Heart left ventricle (tissue), 16 donors: ENCODE data around the gene KIFAP3. TPM values are rescaled to one million over a fixed set of nuclear protein-coding genes. Genes with fewer than 3 reads are reported as not detected.

Experiments used
- ATAC-seq, 4 donors: fragments of 200-7000 bp; cut with Tn5 transposase; one replicate each; pipeline ENCODE4 v1.9.1; 2020 to 2022; ENCODE audit warnings: moderate library complexity in 4 of 4, mild to moderate bottlenecking in 3 of 4, moderate number of reproducible peaks in 1 of 4
- DNase-seq, 5 donors: peaks; one replicate each; pipeline ENCODE4 v3.0.0-alpha.2; 2020
- H3K27ac ChIP-seq, 12 donors: fragments of 200-600 bp; sonication (generic) in 4 of 12; one replicate each; pipeline versions ENCODE4 v1.5.0 to v1.8.0; 2016 to 2022; ENCODE audit warnings: mild to moderate bottlenecking in 2 of 12
- H3K27me3 ChIP-seq, 9 donors: fragments of 200-600 bp; sonication (generic) in 2 of 9; one replicate each; pipeline versions ENCODE4 v1.5.1 to v1.8.0; 2016 to 2022; ENCODE audit warnings: mild to moderate bottlenecking in 3 of 9
- H3K36me3 ChIP-seq, 9 donors: fragments of 200-600 bp; sonication (generic) in 2 of 9; one replicate each; pipeline versions ENCODE4 v1.5.0 to v1.8.0; 2018 to 2022; ENCODE audit warnings: mild to moderate bottlenecking in 2 of 9
- H3K4me1 ChIP-seq, 12 donors: fragments of 200-600 bp; sonication (generic) in 4 of 12; one replicate each; pipeline versions ENCODE4 v1.5.0 to v1.8.0; 2016 to 2022; ENCODE audit warnings: mild to moderate bottlenecking in 3 of 12
- H3K4me3 ChIP-seq, 12 donors: fragments of 200-600 bp; sonication (generic) in 4 of 12; one replicate each; pipeline versions ENCODE4 v1.5.0 to v1.8.0; 2017 to 2022; ENCODE audit warnings: mild to moderate bottlenecking in 9 of 12, moderate library complexity in 4 of 12
- H3K9me3 ChIP-seq, 12 donors: fragments of 200-600 bp; sonication (generic) in 4 of 12; one replicate each; pipeline versions ENCODE4 v1.5.0 to v1.8.0; 2016 to 2022; ENCODE audit warnings: mild to moderate bottlenecking in 1 of 12
- CTCF ChIP-seq, 12 donors: fragments of 200-600 bp; sonication (generic) in 4 of 12; IDR thresholded peaks; one replicate each; pipeline versions ENCODE4 v1.5.0 to v1.8.0; 2018 to 2022; ENCODE audit warnings: antibody characterized with exemption in 12 of 12, mild to moderate bottlenecking in 5 of 12
- POLR2A ChIP-seq, 2 donors: fragments of 450-650 bp; IDR thresholded peaks; one replicate each; pipeline ENCODE4 v1.6.1; 2017; ENCODE audit warnings: antibody characterized with exemption in 2 of 2, mild to moderate bottlenecking in 2 of 2, moderate library complexity in 2 of 2
- WGBS, 4 donors: extraction: QIAGEN DNeasy Blood & Tissue Kit in 2 of 4; methylation state at CpG; one replicate each; pipeline versions ENCODE4 v1.1.5 to v1.1.7; 2013 to 2018; 5-methylcytosine and 5-hydroxymethylcytosine counted together
- intact Hi-C, 10 donors: fragments of 100-400 bp; cut with DNase I; formaldehyde crosslinking; loops; one replicate each; pipeline versions ENCODE4 v1.11.1 to v1.14.2; 2022
- polyA plus RNA-seq, 2 donors: library from polyadenylated mRNA; stranded (reverse); fragments of 200-250 nt; gene quantifications; one replicate each; pipeline ENCODE4 v1.2.3, GENCODE V29; 2013
- total RNA-seq, 9 donors: library from RNA; depleted of rRNA in 2 of 9; stranded (reverse); fragments of >200 nt in 2 of 9; fragmentation: NEBNext Ultra II Directional in 3 of 9; extraction: Animal tissue kit (Norgen Biotek cat#: 25700) in 3 of 9; gene quantifications; one replicate each; pipeline versions ENCODE4 v1.1.0 to v1.2.4, GENCODE V29; 2016 to 2023
- donor health status: ischemic (EF 13 %, LVEDD 7.1; RV severe dilation, severe dysfunction).
- donor health status: healthy with polysubstance abuse.
- donor health status: DM: no; HTN: yes; CAD: no.
- donor health status: DM: no; HTN: no; CAD: no.
- donor health status: ischemic (EF 25% LVEDD 6.9; RV normal size, moderate dysfunction).
- donor health status: ischemic (EF 25% LVEDD 5.7; RV mildly dilated, moderate dysfunction).
- donor health status: healthy.
- donor health status: DM: yes; HTN: yes; CAD: no.
- donor health status: ischemic (EF 35%, LVEDD 5.7; RV mildly dilated, moderate dysfunction).
- donor health status: nonischemic (EF 11% LVEDD 7.7; RV severe dilation, severe dysfunction).
- donor health status: DM: yes; HTN: yes; CAD: no.
- donor health status: PGD.
- donor health status: ischemic (EF 29% LVEDD 5.4; RV normal size, mild dysfunction).
- donor health status: nonischemic (EF 23%, LVEDD 6.1; RV moderate dilation, normal function).

The KIFAP3 gene
- total and polyA plus RNA-seq, 11 donors: 14.0 to 75.0 (median 53.5) TPM

GRCh38 chr1:169879034-169879840 is 195.3 kb downstream of the KIFAP3 start:
- ATAC-seq (no peak), DNase-seq (no peak)
- 86 to 92% (median 90%) methylated on average over 4 of the region's 4 CpGs for WGBS, 4 donors
- Histone ChIP-seq H3K4me1 (peaks cover 0 to 12% (median 0%) of the 10 kb centered on the region in 12 donors), H3K27me3 (no peaks in the 10 kb centered on the region), H3K36me3 (peaks cover 0 to 68% (median 43%) of the 10 kb centered on the region in 9 donors), H3K9me3 (no peaks in the 10 kb centered on the region), H3K27ac (no peak overlapping the region), H3K4me3 (no peak overlapping the region)
- TF ChIP-seq POLR2A (IDR thresholded peaks at IDR 0.05) (no peak), CTCF (IDR thresholded peaks at IDR 0.05) (no peak)
- intact Hi-C loops: no loop called here

- WGBS, 4 donors: 63 to 82% (median 72%) methylated on average over 4 of the region's 4 CpGs
Measured at GRCh38 chr1:169878498-169878897, 196.0 kb downstream of the KIFAP3 start.

GRCh38 chr1:169877800-169878491 is 196.5 kb downstream of the KIFAP3 start:
- peaks cover 0 to 12% (median 0%) of the 10 kb centered on the region in 12 donors for H3K4me1 ChIP-seq
- ATAC-seq: no peak
- no peaks in the 10 kb centered on the region for H3K9me3 ChIP-seq
- H3K36me3 ChIP-seq: peaks cover 0 to 72% (median 56%) of the 10 kb centered on the region in 9 donors
- intact Hi-C loops: no loop called here
- no peak for DNase-seq
- no peak overlapping the region for H3K4me3 ChIP-seq
- H3K27me3 ChIP-seq: no peaks in the 10 kb centered on the region
- TF ChIP-seq CTCF (IDR thresholded peaks at IDR 0.05): no peak
- no peak for TF ChIP-seq POLR2A (IDR thresholded peaks at IDR 0.05)
- 97 to 98% (median 97%) methylated on average over 2 of the region's 2 CpGs for WGBS, 4 donors
- no peak overlapping the region for H3K27ac ChIP-seq

More at GRCh38 chr1:169878498-169878897, 196.0 kb downstream of the KIFAP3 start:
- Histone ChIP-seq H3K36me3 (peaks cover 0 to 72% (median 50%) of the 10 kb centered on the region in 9 donors), H3K4me1 (peaks cover 0 to 12% (median 0%) of the 10 kb centered on the region in 12 donors), H3K27me3 (no peaks in the 10 kb centered on the region), H3K9me3 (no peaks in the 10 kb centered on the region), H3K27ac (no peak overlapping the region), H3K4me3 (no peak overlapping the region)
- TF ChIP-seq CTCF (IDR thresholded peaks at IDR 0.05) (no peak), POLR2A (IDR thresholded peaks at IDR 0.05) (no peak)
- ATAC-seq: peak in 1 of 4 donors; percentile 57
- intact Hi-C loops: no loop called here
- no peak for DNase-seq

- H3K36me3 ChIP-seq: peaks cover 3 to 100% (median 93%) of the 10 kb centered on the region in 9 donors
- 89 to 94% (median 91%) methylated on average over 3 of the region's 3 CpGs for WGBS, 4 donors
- H3K27ac ChIP-seq: peak overlapping the region in 1 of 12 donors; percentile 19
- no peaks in the 10 kb centered on the region for H3K27me3 ChIP-seq
- DNase-seq (no peak), ATAC-seq (no peak)
- H3K4me1 ChIP-seq: peaks cover 0 to 12% (median 0%) of the 10 kb centered on the region in 12 donors
- intact Hi-C loops: no loop called here
- no peak overlapping the region for H3K4me3 ChIP-seq
- TF ChIP-seq POLR2A (IDR thresholded peaks at IDR 0.05): no peak
- TF ChIP-seq CTCF (IDR thresholded peaks at IDR 0.05): no peak
- H3K9me3 ChIP-seq: no peaks in the 10 kb centered on the region
Measured at GRCh38 chr1:169874229-169874628, 200.3 kb downstream of the KIFAP3 start.
